Activated CD4-positive, alpha-beta T cell treated with anti-CD3 and anti-CD28 coated beads, Interleukin-2, amount 50 U/mL, for 48 hours (primary cell): Measurements from ENCODE around the gene HNRNPD.
"Not testable (repeated sequence)": the region's sequence is repeated elsewhere in the genome, so short reads cannot be mapped to it uniquely, and the experiment has no call there.

Source experiments
- DNase-seq, 2 experiments: peaks; one replicate each; pipeline ENCODE4 v3.0.0-alpha.2; 2020

The HNRNPD gene

GRCh38 chr4:82372517-82373485 lies 990 bp downstream of the HNRNPD start:
- peak; percentile 84 to 88 for DNase-seq

GRCh38 chr4:82371497-82371896 lies 2.3 kb downstream of the HNRNPD start:
- DNase-seq = no peak

- no peak for DNase-seq
Measured at GRCh38 chr4:82367438-82368097, 6.2 kb downstream of the HNRNPD start.

GRCh38 chr4:82366431-82366830 lies 7.4 kb downstream of the HNRNPD start:
- not testable (repeated sequence) for DNase-seq

- DNase-seq = no peak
Measured at GRCh38 chr4:82363896-82364487, 9.8 kb downstream of the HNRNPD start.

- peak in 1 of 2 experiments; percentile 36 for DNase-seq
Measured at GRCh38 chr4:82362565-82362964, 11.2 kb downstream of the HNRNPD start.

GRCh38 chr4:82360298-82361177 lies 13.3 kb downstream of the HNRNPD start:
- DNase-seq = no peak

GRCh38 chr4:82358847-82359246 lies 14.9 kb downstream of the HNRNPD start:
- DNase-seq = no peak

- DNase-seq = no peak
Measured at GRCh38 chr4:82357640-82358039, 16.2 kb downstream of the HNRNPD start.

- DNase-seq = no peak
Measured at GRCh38 chr4:82354788-82355187, 19.0 kb downstream of the HNRNPD start.

GRCh38 chr4:82352825-82353366 lies 20.9 kb downstream of the HNRNPD start:
- DNase-seq = no peak

- DNase-seq = no peak
Measured at GRCh38 chr4:82352118-82352824, 21.5 kb downstream of the HNRNPD start.

GRCh38 chr4:82346126-82346525 lies 27.7 kb downstream of the HNRNPD start:
- DNase-seq = no peak

- no peak for DNase-seq
Measured at GRCh38 chr4:82335043-82335442, 38.7 kb downstream of the HNRNPD start.

GRCh38 chr4:82333641-82334040 lies 40.1 kb downstream of the HNRNPD start:
- not testable (repeated sequence) for DNase-seq

GRCh38 chr4:82331814-82332213 lies 42.0 kb downstream of the HNRNPD start:
- no peak for DNase-seq

- no peak for DNase-seq
Measured at GRCh38 chr4:82320351-82320750, 53.4 kb downstream of the HNRNPD start.

- not testable (repeated sequence) for DNase-seq
Measured at GRCh38 chr4:82303063-82303462, 70.7 kb downstream of the HNRNPD start.
